Hepatocyte (in vitro differentiated cells): ENCODE measurements around the gene TMOD2. TPM values are rescaled to one million over a fixed set of nuclear protein-coding genes. Genes with fewer than 3 reads are reported as not detected.
A peak's percentile ranks its signal among the peaks of the same experiment; 100 is the strongest.

Experiments
- DNase-seq: peaks from one replicate; pipeline ENCODE4 v3.0.0-alpha.2; 2016; ENCODE audit warnings: low spot score
- H2AFZ ChIP-seq: fragments of 200-600 bp; sonication (generic); 2 replicates; pipeline ENCODE4 v1.6.0; 2016; ENCODE audit warnings: antibody characterized with exemption, mild to moderate bottlenecking
- H3K27ac ChIP-seq: fragments of 200-600 bp; sonication (generic); 2 replicates; pipeline ENCODE4 v1.5.1; 2016; ENCODE audit warnings: mild to moderate bottlenecking
- H3K27me3 ChIP-seq: fragments of 200-600 bp; sonication (generic); 2 replicates; pipeline ENCODE4 v1.6.1; 2016
- H3K36me3 ChIP-seq: fragments of 200-600 bp; sonication (generic); replicated peaks from 2 replicates; pipeline ENCODE4 v1.5.1; 2016; ENCODE audit warnings: low read depth; ENCODE audit not compliant: insufficient read depth
- H3K4me1 ChIP-seq: fragments of 200-600 bp; sonication (generic); 2 replicates; pipeline ENCODE4 v1.5.1; 2016; ENCODE audit warnings: mild to moderate bottlenecking, moderate library complexity; ENCODE audit not compliant: insufficient read depth
- H3K4me2 ChIP-seq: fragments of 200-600 bp; sonication (generic); 2 replicates; pipeline ENCODE4 v1.6.0; 2016
- H3K4me3 ChIP-seq: fragments of 200-600 bp; sonication (generic); 2 replicates; pipeline ENCODE4 v1.5.1; 2016; ENCODE audit warnings: mild to moderate bottlenecking
- H3K79me2 ChIP-seq: fragments of 200-600 bp; sonication (generic); 2 replicates; pipeline ENCODE4 v1.6.0; 2017; ENCODE audit warnings: mild to moderate bottlenecking
- H3K9me2 ChIP-seq: fragments of 200-600 bp; sonication (generic); replicated peaks from 2 replicates; pipeline ENCODE4 v1.6.0; 2017; ENCODE audit warnings: mild to moderate bottlenecking; ENCODE audit not compliant: insufficient read depth
- H3K9me3 ChIP-seq: fragments of 200-600 bp; sonication (generic); 2 replicates; pipeline ENCODE4 v1.5.1; 2016; ENCODE audit warnings: low read depth, mild to moderate bottlenecking
- H4K20me1 ChIP-seq: fragments of 200-600 bp; sonication (generic); 2 replicates; pipeline ENCODE4 v1.6.0; 2016; ENCODE audit warnings: mild to moderate bottlenecking; ENCODE audit not compliant: insufficient read depth, poor library complexity, severe bottlenecking
- CTCF ChIP-seq: fragments of 200-600 bp; sonication (generic); IDR thresholded peaks from 2 replicates; pipeline ENCODE4 v1.5.1; 2016; ENCODE audit warnings: antibody characterized with exemption, mild to moderate bottlenecking; ENCODE audit not compliant: poor library complexity
- EZH2 ChIP-seq: fragments of 200-600 bp; sonication (generic); IDR thresholded peaks from 2 replicates; pipeline ENCODE4 v1.6.1; 2016; ENCODE audit warnings: antibody characterized with exemption, mild to moderate bottlenecking, borderline replicate concordance
- EZH2phosphoT487 ChIP-seq: fragments of 200-600 bp; sonication (generic); IDR thresholded peaks from one replicate; pipeline ENCODE4 v1.6.1; 2018; ENCODE audit warnings: antibody characterized with exemption, mild to moderate bottlenecking, low read depth, moderate library complexity; ENCODE audit not compliant: unreplicated experiment, severe bottlenecking
- WGBS: methylation state at CpG from one replicate; pipeline ENCODE4 v1.1.6; 2016; ENCODE audit warnings: low lambda C conversion rate; ENCODE audit errors: missing lambda C conversion rate; 5-methylcytosine and 5-hydroxymethylcytosine counted together
- polyA plus RNA-seq: library from polyadenylated mRNA; unstranded; fragments of >200 nt; fragmentation: Nextera tagmentation; extraction: Ambion mirVana; gene quantifications from 2 replicates; pipeline ENCODE4 v1.2.1, GENCODE V29; 2016
- total RNA-seq: library from RNA; depleted of rRNA; stranded (reverse); fragments of >200 nt; gene quantifications from 2 replicates; pipeline ENCODE4 v1.2.3, GENCODE V29; 2014

TMOD2 gene
- total and polyA plus RNA-seq, 2 experiments from 2014 or later, result 1.7 to 2.9 TPM

- Histone ChIP-seq H3K27me3 (no peaks in the 10 kb centered on the region), H3K9me3 (no peaks in the 10 kb centered on the region), H3K36me3 (no peaks in the 10 kb centered on the region), H3K4me2 (no peak overlapping the region), H3K4me1 (peaks cover 10% of the 10 kb centered on the region), H3K27ac (peak overlapping the region; percentile 52), H3K79me2 (no peaks in the 10 kb centered on the region), H3K9me2 (no peaks in the 10 kb centered on the region), H3K4me3 (no peak overlapping the region), H4K20me1 (no peaks in the 10 kb centered on the region), H2AFZ (no peak overlapping the region)
- no peak for TF ChIP-seq CTCF
- TF ChIP-seq EZH2, result no peak
- no peak for TF ChIP-seq EZH2phosphoT487
- DNase-seq, result no peak
- WGBS, result 83% methylated on average over 2 of the region's 2 CpGs
Measured at GRCh38 chr15:51706926-51707608, 44.3 kb upstream of the TMOD2 start.

DNA sequence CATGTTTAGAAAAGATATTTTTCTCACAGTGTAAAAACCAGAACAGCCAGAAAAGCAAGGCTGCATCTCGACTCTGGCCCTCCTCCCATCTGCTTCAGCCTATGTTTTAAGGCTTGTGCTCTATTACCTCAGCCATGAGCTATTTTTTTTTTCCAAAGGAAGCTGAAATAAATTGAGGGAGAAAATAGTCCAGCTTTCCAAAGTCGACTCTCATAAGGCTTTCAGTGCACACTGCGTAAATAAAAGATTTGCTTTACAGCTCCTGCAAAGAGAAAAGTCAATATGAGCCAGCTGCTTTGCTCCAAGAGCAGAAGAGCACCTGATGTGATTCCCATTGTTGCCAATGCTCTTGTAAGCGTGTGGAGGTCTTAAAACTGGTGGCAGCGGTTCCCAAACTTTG, 43.4 kb upstream of the TMOD2 start:
- no peaks in the 10 kb centered on the region for H3K9me3 ChIP-seq
- no peak for TF ChIP-seq EZH2
- no peak for TF ChIP-seq EZH2phosphoT487
- TF ChIP-seq CTCF, result no peak
- WGBS, result 38% methylated on average over 5 of the region's 5 CpGs
- H3K4me3 ChIP-seq, result no peak overlapping the region
- no peak overlapping the region for H3K4me2 ChIP-seq
- H3K36me3 ChIP-seq, result no peaks in the 10 kb centered on the region
- H3K4me1 ChIP-seq, result peaks cover 10% of the 10 kb centered on the region
- peak overlapping the region; percentile 52 for H3K27ac ChIP-seq
- H3K79me2 ChIP-seq, result no peaks in the 10 kb centered on the region
- H2AFZ ChIP-seq, result no peak overlapping the region
- no peaks in the 10 kb centered on the region for H4K20me1 ChIP-seq
- peak; percentile 52 for DNase-seq
- H3K9me2 ChIP-seq, result no peaks in the 10 kb centered on the region
- H3K27me3 ChIP-seq, result no peaks in the 10 kb centered on the region

DNA sequence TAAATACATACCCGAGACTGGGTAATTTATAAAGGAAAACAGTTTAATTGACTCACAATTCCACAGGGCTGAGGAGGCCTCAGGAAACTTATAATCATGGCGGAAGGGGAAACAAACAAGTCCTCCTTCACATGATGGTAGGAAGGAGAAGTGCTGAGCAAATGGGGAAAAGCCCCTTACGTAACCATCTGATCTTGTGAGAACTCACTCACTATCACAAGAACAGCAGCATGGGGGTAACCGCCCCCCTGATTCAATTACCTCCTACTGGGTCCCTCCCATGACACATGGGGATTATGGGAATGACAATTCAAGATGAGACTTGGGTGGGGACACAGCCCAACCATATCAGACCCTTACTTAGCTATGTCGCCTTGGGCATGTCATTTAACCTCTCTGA, 42.4 kb upstream of the TMOD2 start:
- Histone ChIP-seq H3K79me2 (no peaks in the 10 kb centered on the region), H3K4me3 (no peak overlapping the region), H3K4me2 (no peak overlapping the region), H2AFZ (no peak overlapping the region), H3K9me3 (no peaks in the 10 kb centered on the region), H3K27me3 (no peaks in the 10 kb centered on the region), H3K27ac (no peak overlapping the region), H3K4me1 (peaks cover 10% of the 10 kb centered on the region), H4K20me1 (no peaks in the 10 kb centered on the region), H3K36me3 (no peaks in the 10 kb centered on the region), H3K9me2 (no peaks in the 10 kb centered on the region)
- 94% methylated on average over 5 of the region's 5 CpGs for WGBS
- TF ChIP-seq EZH2phosphoT487 (no peak), EZH2 (no peak), CTCF (no peak)
- DNase-seq, result no peak
